ENCODE data around the gene CHD9.

DNA sequence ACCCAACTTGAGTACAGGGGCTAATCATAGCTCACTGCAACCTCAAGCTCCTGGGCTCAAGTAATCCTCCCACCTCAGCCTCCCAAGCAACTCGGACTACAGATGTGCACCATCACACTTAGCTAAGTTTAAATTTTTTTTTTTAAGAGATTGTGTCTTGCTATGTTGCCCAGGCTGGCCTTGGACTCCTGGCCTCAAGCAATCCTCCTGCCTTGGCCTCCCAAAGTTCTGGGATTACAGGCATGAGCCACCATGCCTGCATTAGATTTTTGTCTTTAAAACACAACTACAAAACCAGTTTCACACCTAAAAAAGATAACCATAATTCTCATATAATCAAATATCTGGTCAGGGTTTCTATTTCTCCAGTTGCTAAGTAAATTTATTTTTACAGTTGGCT, 147.1 kb downstream of the CHD9 start:
- TF ChIP-seq, protein P1, sequence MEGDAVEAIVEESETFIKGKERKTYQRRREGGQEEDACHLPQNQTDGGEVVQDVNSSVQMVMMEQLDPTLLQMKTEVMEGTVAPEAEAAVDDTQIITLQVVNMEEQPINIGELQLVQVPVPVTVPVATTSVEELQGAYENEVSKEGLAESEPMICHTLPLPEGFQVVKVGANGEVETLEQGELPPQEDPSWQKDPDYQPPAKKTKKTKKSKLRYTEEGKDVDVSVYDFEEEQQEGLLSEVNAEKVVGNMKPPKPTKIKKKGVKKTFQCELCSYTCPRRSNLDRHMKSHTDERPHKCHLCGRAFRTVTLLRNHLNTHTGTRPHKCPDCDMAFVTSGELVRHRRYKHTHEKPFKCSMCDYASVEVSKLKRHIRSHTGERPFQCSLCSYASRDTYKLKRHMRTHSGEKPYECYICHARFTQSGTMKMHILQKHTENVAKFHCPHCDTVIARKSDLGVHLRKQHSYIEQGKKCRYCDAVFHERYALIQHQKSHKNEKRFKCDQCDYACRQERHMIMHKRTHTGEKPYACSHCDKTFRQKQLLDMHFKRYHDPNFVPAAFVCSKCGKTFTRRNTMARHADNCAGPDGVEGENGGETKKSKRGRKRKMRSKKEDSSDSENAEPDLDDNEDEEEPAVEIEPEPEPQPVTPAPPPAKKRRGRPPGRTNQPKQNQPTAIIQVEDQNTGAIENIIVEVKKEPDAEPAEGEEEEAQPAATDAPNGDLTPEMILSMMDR (IDR thresholded peaks at IDR 0.05) = no peak
- no peak for TF ChIP-seq POLR2A (IDR thresholded peaks at IDR 0.05)

Measured in thyroid gland (tissue), 4 donors.